CD4-positive, CD25-positive, alpha-beta regulatory T cell (primary cell): ENCODE data around the gene EVC. TPM values are rescaled to one million over a fixed set of nuclear protein-coding genes. Genes with fewer than 3 reads are reported as not detected.

Experiments
- ATAC-seq, 2 donors: fragments of 150-1000 bp; cut with Tn5 transposase; one replicate each; pipeline ENCODE4 v1.10.0; 2021; ENCODE audit warnings: low read depth in 2 of 2, moderate number of reproducible peaks in 2 of 2, moderate library complexity in 1 of 2
- DNase-seq, 3 donors: peaks; one replicate each; pipeline versions ENCODE4 v3.0.0 to v3.0.0-alpha.2; 2012 to 2022; ENCODE audit warnings: mixed read lengths in 1 of 3
- H3K27ac ChIP-seq: one replicate; pipeline ENCODE4 v1.7.0; 2013; ENCODE audit warnings: mild to moderate bottlenecking, low read length; ENCODE audit not compliant: insufficient read depth, poor library complexity, severe bottlenecking
- H3K27me3 ChIP-seq: one replicate; pipeline ENCODE4 v1.7.0; 2013; ENCODE audit warnings: low read length; ENCODE audit not compliant: control insufficient read depth, insufficient read depth
- H3K36me3 ChIP-seq: one replicate; pipeline ENCODE4 v1.7.0; 2013; ENCODE audit warnings: mild to moderate bottlenecking, low read length, moderate library complexity; ENCODE audit not compliant: control insufficient read depth, insufficient read depth
- H3K4me1 ChIP-seq: 2 replicates; pipeline ENCODE4 v1.7.0; 2013; ENCODE audit warnings: mild to moderate bottlenecking, low read length; ENCODE audit not compliant: insufficient read depth, control insufficient read depth, poor library complexity, severe bottlenecking
- H3K4me3 ChIP-seq: one replicate; pipeline ENCODE4 v1.7.0; 2013; ENCODE audit warnings: low read depth, mild to moderate bottlenecking, low read length, moderate library complexity
- H3K9me3 ChIP-seq, 2 experiments: 1 replicate in 1 of 2; 2 replicates in 1 of 2; pipeline ENCODE4 v1.7.0; 2013; ENCODE audit warnings: low read length in 2 of 2, mild to moderate bottlenecking in 1 of 2, moderate library complexity in 1 of 2; ENCODE audit not compliant: control insufficient read depth in 2 of 2
- H3K27ac Mint-ChIP-seq, 3 donors: one replicate each; pipeline ENCODE4 v1.8.0; 2020 to 2022; ENCODE audit warnings: mild to moderate bottlenecking in 3 of 3, mixed read lengths in 3 of 3, moderate library complexity in 2 of 3
- H3K27me3 Mint-ChIP-seq: one replicate; pipeline ENCODE4 v1.8.0; 2022; ENCODE audit warnings: mild to moderate bottlenecking, mixed read lengths
- H3K36me3 Mint-ChIP-seq: one replicate; pipeline ENCODE4 v1.8.0; 2020; ENCODE audit warnings: mixed read lengths
- H3K4me1 Mint-ChIP-seq, 4 donors: one replicate each; pipeline ENCODE4 v1.8.0; 2020 to 2022; ENCODE audit warnings: mixed read lengths in 4 of 4, mild to moderate bottlenecking in 1 of 4
- H3K4me3 Mint-ChIP-seq, 4 donors: one replicate each; pipeline ENCODE4 v1.8.0; 2020 to 2022; ENCODE audit warnings: mild to moderate bottlenecking in 4 of 4, mixed read lengths in 4 of 4, moderate library complexity in 3 of 4
- H3K9me3 Mint-ChIP-seq, 7 donors: one replicate each; pipeline ENCODE4 v1.8.0; 2020 to 2022; ENCODE audit warnings: mixed read lengths in 7 of 7, mild to moderate bottlenecking in 3 of 7, moderate library complexity in 2 of 7
- polyA plus RNA-seq, 4 donors: library from polyadenylated mRNA; unstranded; fragments of 300-500 nt; fragmentation: Illumina TruSeq; gene quantifications; one replicate each; pipeline ENCODE4 v1.2.3, GENCODE V29; 2021
- total RNA-seq: library from RNA; stranded (reverse); gene quantifications from one replicate; pipeline ENCODE4 v1.2.3, GENCODE V29; 2022

Gene EVC
- total and polyA plus RNA-seq, 5 donors from 2014 or later, result 0.02 to 4.6 TPM; not detected in 3

- DNase-seq (no peak), ATAC-seq (no peak)
- no peak overlapping the region for H3K27ac ChIP-seq
- H3K4me3 ChIP-seq, result no peak overlapping the region
- Mint-ChIP-seq H3K4me3 (no peak overlapping the region), H3K4me1 (no peaks in the 10 kb centered on the region), H3K36me3 (no peaks in the 10 kb centered on the region), H3K27ac (no peak overlapping the region), H3K9me3 (peaks cover 0 to 4% (median 0%) of the 10 kb centered on the region in 7 donors), H3K27me3 (no peaks in the 10 kb centered on the region)
- no peaks in the 10 kb centered on the region for H3K27me3 ChIP-seq
- no peaks in the 10 kb centered on the region for H3K36me3 ChIP-seq
- H3K4me1 ChIP-seq, result no peaks in the 10 kb centered on the region
- no peaks in the 10 kb centered on the region for H3K9me3 ChIP-seq
These were observed 75.0 kb downstream of the EVC start for GRCh38 chr4:5785806-5786680.

DNA sequence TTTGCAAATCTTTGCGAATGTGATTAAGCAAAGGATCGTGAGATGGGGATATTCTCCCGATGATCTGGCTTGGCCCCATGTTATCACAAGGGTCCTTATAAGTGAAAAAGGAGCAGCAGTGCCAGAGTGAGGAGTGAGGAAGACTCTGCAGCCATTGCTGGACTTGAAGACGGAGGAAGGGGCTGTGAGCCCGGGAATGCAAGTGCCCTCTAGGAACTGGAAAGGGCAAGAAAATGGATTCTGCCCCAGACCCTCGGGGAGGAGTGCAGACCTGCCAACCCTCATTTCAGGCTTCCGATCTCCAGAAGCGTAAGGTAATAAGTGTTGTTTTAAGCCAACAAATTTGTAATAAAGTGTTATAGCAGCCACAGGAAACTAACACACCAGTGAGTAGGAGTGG lies 76.3 kb downstream of the EVC start:
- Mint-ChIP-seq H3K9me3 (peaks cover 0 to 2% (median 0%) of the 10 kb centered on the region in 7 donors), H3K4me3 (no peak overlapping the region)
- ATAC-seq, result no peak

GRCh38 chr4:5788144-5788543 lies 77.1 kb downstream of the EVC start:
- no peaks in the 10 kb centered on the region for H3K9me3 Mint-ChIP-seq
- no peaks in the 10 kb centered on the region for H3K27me3 Mint-ChIP-seq
- Histone ChIP-seq H3K9me3 (no peaks in the 10 kb centered on the region), H3K27ac (no peak overlapping the region), H3K27me3 (no peaks in the 10 kb centered on the region), H3K4me1 (no peaks in the 10 kb centered on the region), H3K36me3 (no peaks in the 10 kb centered on the region), H3K4me3 (no peak overlapping the region)
- H3K36me3 Mint-ChIP-seq, result no peaks in the 10 kb centered on the region
- H3K27ac Mint-ChIP-seq, result no peak overlapping the region
- no peak for ATAC-seq
- no peak for DNase-seq
- H3K4me3 Mint-ChIP-seq, result no peak overlapping the region
- H3K4me1 Mint-ChIP-seq, result no peaks in the 10 kb centered on the region

More for the DNA sequence above, 76.3 kb downstream of the EVC start:
- no peak overlapping the region for H3K27ac ChIP-seq
- Mint-ChIP-seq H3K4me1 (no peaks in the 10 kb centered on the region), H3K27me3 (no peaks in the 10 kb centered on the region), H3K36me3 (no peaks in the 10 kb centered on the region), H3K27ac (no peak overlapping the region)
- H3K4me1 ChIP-seq, result no peaks in the 10 kb centered on the region
- DNase-seq, result no peak
- H3K36me3 ChIP-seq, result no peaks in the 10 kb centered on the region
- H3K4me3 ChIP-seq, result no peak overlapping the region
- no peaks in the 10 kb centered on the region for H3K27me3 ChIP-seq
- no peaks in the 10 kb centered on the region for H3K9me3 ChIP-seq

- no peak overlapping the region for H3K27ac Mint-ChIP-seq
- H3K36me3 Mint-ChIP-seq, result no peaks in the 10 kb centered on the region
- H3K36me3 ChIP-seq, result no peaks in the 10 kb centered on the region
- ATAC-seq, result no peak
- H3K9me3 Mint-ChIP-seq, result no peaks in the 10 kb centered on the region
- H3K4me1 Mint-ChIP-seq, result no peaks in the 10 kb centered on the region
- no peak for DNase-seq
- no peak overlapping the region for H3K4me3 ChIP-seq
- no peaks in the 10 kb centered on the region for H3K9me3 ChIP-seq
- H3K27ac ChIP-seq, result no peak overlapping the region
- no peaks in the 10 kb centered on the region for H3K4me1 ChIP-seq
- no peak overlapping the region for H3K4me3 Mint-ChIP-seq
- H3K27me3 ChIP-seq, result no peaks in the 10 kb centered on the region
- no peaks in the 10 kb centered on the region for H3K27me3 Mint-ChIP-seq
These were observed 78.1 kb downstream of the EVC start for GRCh38 chr4:5789141-5789540.

GRCh38 chr4:5790546-5790857 lies 79.5 kb downstream of the EVC start:
- no peak for DNase-seq
- H3K4me3 Mint-ChIP-seq, result no peak overlapping the region
- Histone ChIP-seq H3K27me3 (no peaks in the 10 kb centered on the region), H3K9me3 (no peaks in the 10 kb centered on the region), H3K4me1 (no peaks in the 10 kb centered on the region), H3K4me3 (no peak overlapping the region), H3K36me3 (no peaks in the 10 kb centered on the region), H3K27ac (no peak overlapping the region)
- H3K4me1 Mint-ChIP-seq, result no peaks in the 10 kb centered on the region
- H3K9me3 Mint-ChIP-seq, result no peaks in the 10 kb centered on the region
- no peak for ATAC-seq
- H3K27ac Mint-ChIP-seq, result no peak overlapping the region
- H3K27me3 Mint-ChIP-seq, result no peaks in the 10 kb centered on the region
- no peaks in the 10 kb centered on the region for H3K36me3 Mint-ChIP-seq

DNA sequence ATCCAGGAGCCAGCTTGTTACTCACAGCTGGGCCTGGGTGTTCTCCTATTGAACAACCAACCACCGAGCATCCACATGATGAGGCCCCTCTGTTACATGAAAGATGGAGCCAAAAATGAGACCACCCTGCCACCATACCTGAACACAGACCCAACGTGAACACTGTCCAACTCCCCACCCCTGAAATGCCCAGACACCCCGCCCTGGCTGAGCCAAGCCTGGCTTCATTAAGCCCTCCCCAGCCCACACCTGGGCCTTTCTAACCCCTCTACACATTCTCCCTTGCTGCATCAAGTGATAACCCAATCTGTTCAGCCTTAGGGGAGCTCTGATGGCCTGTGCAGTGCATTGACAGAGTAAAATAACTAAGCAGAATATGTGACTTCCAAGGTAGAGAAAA lies 80.7 kb downstream of the EVC start:
- no peaks in the 10 kb centered on the region for H3K4me1 ChIP-seq
- no peak for ATAC-seq

GRCh38 chr4:5793514-5793913 lies 82.5 kb downstream of the EVC start:
- Mint-ChIP-seq H3K27ac (no peak overlapping the region), H3K27me3 (no peaks in the 10 kb centered on the region), H3K4me1 (no peaks in the 10 kb centered on the region), H3K9me3 (peaks cover 0 to 3% (median 0%) of the 10 kb centered on the region in 7 donors), H3K4me3 (no peak overlapping the region), H3K36me3 (no peaks in the 10 kb centered on the region)
- Histone ChIP-seq H3K4me3 (no peak overlapping the region), H3K4me1 (no peaks in the 10 kb centered on the region), H3K27me3 (no peaks in the 10 kb centered on the region), H3K36me3 (no peaks in the 10 kb centered on the region), H3K9me3 (no peaks in the 10 kb centered on the region), H3K27ac (no peak overlapping the region)
- ATAC-seq, result no peak
- DNase-seq, result no peak

More for the DNA sequence above, 80.7 kb downstream of the EVC start:
- no peaks in the 10 kb centered on the region for H3K4me1 Mint-ChIP-seq
- H3K4me3 Mint-ChIP-seq, result no peak overlapping the region
- DNase-seq, result no peak
- no peak overlapping the region for H3K27ac Mint-ChIP-seq
- no peak overlapping the region for H3K27ac ChIP-seq
- H3K36me3 ChIP-seq, result no peaks in the 10 kb centered on the region
- no peaks in the 10 kb centered on the region for H3K9me3 ChIP-seq
- H3K4me3 ChIP-seq, result no peak overlapping the region
- H3K9me3 Mint-ChIP-seq, result peaks cover 0 to 3% (median 0%) of the 10 kb centered on the region in 7 donors
- no peaks in the 10 kb centered on the region for H3K36me3 Mint-ChIP-seq
- no peaks in the 10 kb centered on the region for H3K27me3 ChIP-seq
- H3K27me3 Mint-ChIP-seq, result no peaks in the 10 kb centered on the region

DNA sequence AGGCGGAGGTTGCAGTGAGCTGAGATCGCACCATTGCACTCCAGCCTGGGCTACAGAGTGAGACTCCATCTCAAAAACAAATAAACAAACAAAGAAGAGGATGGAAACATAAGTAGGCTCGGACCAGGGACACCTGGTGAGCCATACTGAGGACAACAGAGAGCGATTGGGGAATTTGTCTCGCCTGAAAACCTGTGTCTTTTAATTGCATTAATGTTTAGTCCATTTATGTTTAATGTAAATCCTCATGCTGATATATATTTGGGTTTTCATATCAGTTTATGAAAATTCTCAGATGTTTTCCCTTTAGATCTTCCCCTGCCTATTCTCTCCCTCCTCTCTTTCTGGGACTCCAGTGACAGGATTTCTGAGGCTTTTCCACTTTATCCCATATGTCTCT lies 84.6 kb downstream of the EVC start:
- Mint-ChIP-seq H3K9me3 (peaks cover 0 to 3% (median 0%) of the 10 kb centered on the region in 7 donors), H3K27me3 (no peaks in the 10 kb centered on the region), H3K27ac (no peak overlapping the region), H3K4me1 (no peaks in the 10 kb centered on the region), H3K4me3 (no peak overlapping the region), H3K36me3 (no peaks in the 10 kb centered on the region)
- Histone ChIP-seq H3K27me3 (no peaks in the 10 kb centered on the region), H3K36me3 (no peaks in the 10 kb centered on the region), H3K4me3 (no peak overlapping the region), H3K9me3 (no peaks in the 10 kb centered on the region), H3K27ac (no peak overlapping the region), H3K4me1 (no peaks in the 10 kb centered on the region)
- DNase-seq (no peak), ATAC-seq (no peak)
